Measurements from ENCODE around the gene MYADML2. TPM values are rescaled to one million over a fixed set of nuclear protein-coding genes. Genes with fewer than 3 reads are reported as not detected.

The MYADML2 gene
- total RNA-seq, 1 donor from 2014 or later, result 3.2 TPM

DNA sequence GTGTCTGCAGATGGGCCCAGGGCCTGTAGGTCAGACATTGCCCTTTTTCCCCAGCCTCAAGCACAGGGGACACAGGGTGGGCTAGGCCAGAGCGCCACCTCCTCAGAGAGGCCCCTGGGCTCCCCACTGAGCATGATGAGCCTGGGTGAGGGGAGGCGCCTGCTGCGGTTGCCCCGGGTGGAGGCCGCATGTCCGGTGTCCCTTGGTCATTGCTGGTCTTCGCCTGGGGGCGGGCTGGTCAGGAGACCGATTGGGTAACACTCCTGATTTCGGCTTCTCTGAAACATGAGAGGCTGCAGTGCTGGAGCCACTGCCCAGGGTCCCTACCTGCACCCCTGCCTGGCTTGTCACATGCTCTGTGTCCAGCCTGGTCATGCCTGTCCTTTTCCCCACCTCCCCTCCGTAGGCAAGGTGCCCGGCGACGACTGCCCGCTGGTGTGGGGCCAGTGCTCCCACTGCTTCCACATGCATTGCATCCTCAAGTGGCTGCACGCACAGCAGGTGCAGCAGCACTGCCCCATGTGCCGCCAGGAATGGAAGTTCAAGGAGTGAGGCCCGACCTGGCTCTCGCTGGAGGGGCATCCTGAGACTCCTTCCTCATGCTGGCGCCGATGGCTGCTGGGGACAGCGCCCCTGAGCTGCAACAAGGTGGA is 47.4 kb downstream of the MYADML2 start:
- DNase-seq, result no peak

DNA sequence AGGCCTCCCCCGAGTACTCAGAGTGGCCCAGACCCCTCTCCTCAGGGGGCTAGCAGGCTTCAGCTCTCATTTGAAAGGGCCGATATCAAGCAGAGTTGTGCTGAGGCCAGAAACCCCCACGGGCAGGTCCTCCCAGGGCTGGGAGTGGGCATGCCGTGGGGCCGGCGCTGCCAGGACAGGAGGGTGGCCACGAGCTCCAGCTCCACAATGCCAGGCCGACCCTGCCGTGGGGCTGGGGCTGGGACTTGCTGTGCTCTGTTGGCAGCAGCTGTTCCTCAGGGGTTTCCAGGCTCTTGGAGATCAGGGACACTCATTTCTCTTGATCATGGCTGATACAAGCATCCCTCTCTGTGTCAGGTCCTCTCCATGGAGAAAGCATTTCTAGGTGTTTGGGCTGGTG is 48.1 kb downstream of the MYADML2 start:
- DNase-seq, result no peak

DNA sequence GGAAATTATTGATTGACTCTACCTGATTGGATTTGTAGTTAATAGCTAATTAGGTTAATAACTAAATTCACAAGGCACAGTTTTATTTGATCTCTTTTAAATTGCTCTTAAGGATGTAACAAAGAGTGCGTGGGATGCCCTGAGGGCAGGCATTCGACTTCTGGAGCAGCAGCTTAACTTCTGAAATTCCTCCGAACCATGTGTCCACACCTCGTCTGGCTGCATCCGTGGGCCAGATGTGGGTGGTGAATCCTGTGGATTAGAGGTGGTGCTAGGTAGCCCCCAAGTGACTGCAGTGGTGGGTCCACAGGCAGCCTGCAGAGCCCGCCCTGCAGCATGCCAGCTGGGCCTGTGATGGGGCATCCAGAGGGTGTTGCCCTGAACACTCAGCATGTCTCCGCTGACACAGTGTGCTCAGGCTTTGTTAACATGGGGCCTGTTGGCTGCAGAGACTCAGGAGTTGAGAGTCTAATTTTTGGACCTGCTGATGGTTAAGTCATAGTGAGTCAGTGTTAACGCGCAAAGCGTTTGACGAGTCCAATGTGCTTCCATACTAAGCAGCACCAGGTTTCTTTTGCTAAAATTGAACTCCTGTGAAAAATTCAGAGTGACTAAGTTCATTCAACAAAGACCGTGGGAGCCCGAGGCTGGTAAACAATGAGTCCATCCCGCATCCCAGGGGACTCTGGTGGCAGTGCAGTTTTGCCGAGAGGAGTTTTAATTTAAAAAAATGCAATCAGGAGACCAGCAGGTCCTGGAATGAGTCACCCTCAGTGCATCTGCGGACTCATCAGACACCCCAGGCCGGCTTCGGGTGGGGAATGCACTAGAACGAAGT is 48.8 kb downstream of the MYADML2 start:
- no peak for DNase-seq

DNA sequence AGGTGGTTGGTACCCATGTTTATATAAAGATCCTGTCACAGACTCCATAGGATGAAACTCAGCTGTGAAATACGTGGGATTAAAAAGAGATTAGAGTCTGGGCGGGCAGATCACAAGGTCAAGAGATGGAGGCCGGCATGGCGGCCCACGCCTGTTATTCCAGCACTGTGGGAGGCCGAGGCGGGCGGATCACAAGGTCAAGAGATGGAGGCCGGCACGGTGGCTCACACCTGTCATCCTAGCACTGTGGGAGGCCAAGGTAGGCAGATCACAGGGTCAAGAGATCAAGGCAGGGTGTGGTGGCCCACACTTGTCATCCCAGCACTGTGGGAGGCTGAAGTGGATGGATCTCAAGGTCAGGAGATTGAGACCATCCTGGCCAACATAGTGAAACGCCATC is 51.6 kb downstream of the MYADML2 start:
- no peak for DNase-seq

DNA sequence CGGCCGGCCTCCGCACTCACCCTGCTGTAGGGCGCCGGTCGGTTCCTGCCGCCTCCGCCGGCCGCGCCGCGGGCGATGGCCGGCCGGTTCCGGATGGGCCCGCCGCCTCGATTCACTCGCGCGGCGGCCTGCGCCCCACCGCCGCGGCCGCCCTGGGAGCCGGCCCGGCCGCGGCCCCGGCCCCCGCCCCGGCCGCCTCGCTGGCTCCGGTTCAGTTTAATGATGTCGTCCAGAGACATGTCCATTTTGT is 55.8 kb downstream of the MYADML2 start:
- DNase-seq, result no peak

DNA sequence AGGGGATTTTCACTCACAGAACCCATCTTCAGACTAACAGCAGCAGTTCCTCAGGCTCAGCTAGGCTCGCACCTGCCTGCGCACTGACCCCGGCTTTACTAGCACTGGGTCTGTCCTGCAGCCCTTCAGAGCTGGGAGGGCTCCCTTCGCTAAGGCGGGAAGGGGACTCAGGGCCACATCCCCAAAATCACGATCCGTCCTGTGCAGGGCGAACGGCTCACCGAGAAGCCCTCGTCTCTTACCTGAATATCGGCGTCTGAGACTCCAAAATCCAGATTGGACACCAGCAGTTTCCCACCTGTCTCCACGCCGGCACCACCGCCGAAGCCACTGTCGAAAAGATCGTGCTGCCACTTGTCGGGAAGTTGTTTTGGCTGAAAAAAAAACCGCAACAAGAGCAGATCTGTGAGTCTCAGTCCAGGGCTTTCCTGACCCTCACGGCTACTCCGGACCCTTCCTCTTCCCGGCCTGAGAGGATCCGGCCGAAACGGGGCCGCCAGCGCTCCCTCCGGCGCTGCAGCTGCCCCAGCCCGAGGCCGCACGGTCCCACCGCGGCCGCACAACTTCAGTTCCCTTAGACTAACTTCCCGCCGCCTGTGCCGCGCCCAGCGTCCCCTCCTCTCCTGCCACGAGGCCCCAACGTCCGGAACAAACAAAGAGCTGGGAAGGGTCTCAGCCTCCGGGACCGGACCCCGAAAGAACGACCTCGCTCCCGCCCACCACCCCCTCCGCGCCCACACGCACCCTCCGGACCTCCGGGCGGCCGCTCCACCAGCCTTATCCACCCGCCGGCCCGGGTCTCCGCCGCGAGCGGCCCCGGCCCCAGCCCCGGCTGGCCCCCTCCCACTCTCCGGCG is 56.4 kb downstream of the MYADML2 start:
- DNase-seq, result no peak

Other genes with a start within 250 kb of the MYADML2 start
- gene MRPL12, start 243.9 kb downstream of the MYADML2 start, total RNA-seq, result 9.2 TPM
- 7.1 TPM for gene SLC25A10, start 234.9 kb downstream of the MYADML2 start, total RNA-seq
- gene GCGR, start 143.1 kb downstream of the MYADML2 start, total RNA-seq, result not detected
- gene MCRIP1, start 113.9 kb downstream of the MYADML2 start, total RNA-seq, result 35.6 TPM
- 10.0 TPM for gene PPP1R27, start 112.2 kb downstream of the MYADML2 start, total RNA-seq
- 208 TPM for gene P4HB, start 86.7 kb downstream of the MYADML2 start, total RNA-seq
- gene ARHGDIA, start 75.9 kb downstream of the MYADML2 start, total RNA-seq, result 51.6 TPM
- gene ALYREF, start 55.6 kb downstream of the MYADML2 start, total RNA-seq, result 67.6 TPM
- gene ANAPC11, start 55.5 kb downstream of the MYADML2 start, total RNA-seq, result 60.1 TPM
- gene NPB, start 45.0 kb downstream of the MYADML2 start, total RNA-seq, result 0.59 TPM
- 18.6 TPM for gene PCYT2, start 35.8 kb downstream of the MYADML2 start, total RNA-seq
- gene SIRT7, start 29.1 kb downstream of the MYADML2 start, total RNA-seq, result 12.6 TPM
- 8.1 TPM for gene MAFG, start 19.5 kb downstream of the MYADML2 start, total RNA-seq
- 49.4 TPM for gene PYCR1, start 9.9 kb downstream of the MYADML2 start, total RNA-seq
- gene NOTUM, start 14.0 kb upstream of the MYADML2 start, total RNA-seq, result 1.7 TPM
- 19.2 TPM for gene ASPSCR1, start 30.4 kb upstream of the MYADML2 start, total RNA-seq
- gene CENPX, start 75.6 kb upstream of the MYADML2 start, total RNA-seq, result 19.7 TPM
- gene LRRC45, start 76.1 kb upstream of the MYADML2 start, total RNA-seq, result 8.6 TPM
- gene RAC3, start 84.4 kb upstream of the MYADML2 start, total RNA-seq, result 15.6 TPM
- gene DCXR, start 90.5 kb upstream of the MYADML2 start, total RNA-seq, result 33.4 TPM
- gene RFNG, start 104.6 kb upstream of the MYADML2 start, total RNA-seq, result 19.3 TPM
- 35.5 TPM for gene GPS1, start 104.7 kb upstream of the MYADML2 start, total RNA-seq
- gene DUS1L, start 118.6 kb upstream of the MYADML2 start, total RNA-seq, result 35.7 TPM
- gene FASN, start 151.0 kb upstream of the MYADML2 start, total RNA-seq, result 262 TPM